CD4-positive, alpha-beta T cell (primary cell): ENCODE measurements around the gene ID4. TPM values are rescaled to one million over a fixed set of nuclear protein-coding genes. Genes with fewer than 3 reads are reported as not detected.
"Not testable (repeated sequence)": the region's sequence is repeated elsewhere in the genome, so short reads cannot be mapped to it uniquely, and the experiment has no call there.

ENCODE experiments used
- ATAC-seq: fragments of 200-7000 bp; cut with Tn5 transposase; one replicate; pipeline ENCODE4 v1.10.0; 2022; ENCODE audit warnings: mild to moderate bottlenecking; ENCODE audit not compliant: poor library complexity
- CTCF ChIA-PET: fragments of 350-600 bp; sonication (Branson Sonifier 250); formaldehyde crosslinking; loops from one replicate; lab custom pipeline; 2021; ENCODE audit warnings: antibody characterized with exemption, inconsistent platforms; lab: Charles Lee
- POLR2A ChIA-PET: fragments of 350-600 bp; sonication (Branson Sonifier 250); formaldehyde crosslinking; loops from one replicate; lab custom pipeline; 2021; ENCODE audit warnings: antibody characterized with exemption, inconsistent platforms; lab: Charles Lee
- DNase-seq, 14 experiments: peaks; one replicate each; pipeline ENCODE4 v3.0.0-alpha.2; 2013 to 2020; ENCODE audit warnings: mixed read lengths in 2 of 14
- H3K27ac ChIP-seq, 2 donors: one replicate each; pipeline versions ENCODE4 v1.5.1 to v1.7.0; 2013; ENCODE audit warnings: low read length in 2 of 2, low read depth in 1 of 2, mild to moderate bottlenecking in 1 of 2
- H3K27me3 ChIP-seq, 2 experiments: 1 replicate in 1 of 2; 2 replicates in 1 of 2; pipeline versions ENCODE4 v1.6.1 to v1.7.0; 2013; ENCODE audit warnings: low read length in 2 of 2, control low read depth in 1 of 2, mild to moderate bottlenecking in 1 of 2, moderate library complexity in 1 of 2; ENCODE audit not compliant: insufficient read depth in 2 of 2, control insufficient read depth in 1 of 2
- H3K36me3 ChIP-seq: one replicate; pipeline ENCODE4 v1.6.1; 2013; ENCODE audit warnings: low read length, control low read depth; ENCODE audit not compliant: insufficient read depth
- H3K4me1 ChIP-seq: one replicate; pipeline ENCODE4 v1.6.1; 2013; ENCODE audit warnings: low read length, control low read depth; ENCODE audit not compliant: insufficient read depth
- H3K4me3 ChIP-seq: one replicate; pipeline ENCODE4 v1.5.1; 2013; ENCODE audit warnings: mild to moderate bottlenecking, low read length, moderate library complexity
- H3K9me3 ChIP-seq, 2 experiments: 1 replicate in 1 of 2; 2 replicates in 1 of 2; pipeline versions ENCODE4 v1.6.1 to v1.7.0; 2013; ENCODE audit warnings: low read length in 2 of 2, mild to moderate bottlenecking in 2 of 2, control low read depth in 1 of 2, moderate library complexity in 1 of 2; ENCODE audit not compliant: control insufficient read depth in 1 of 2, insufficient read depth in 1 of 2
- H3K27ac Mint-ChIP-seq: one replicate; pipeline ENCODE4 v1.8.0; 2020; ENCODE audit warnings: mixed read lengths
- H3K27me3 Mint-ChIP-seq: one replicate; pipeline ENCODE4 v1.8.0; 2021; ENCODE audit warnings: mixed read lengths
- H3K36me3 Mint-ChIP-seq: one replicate; pipeline ENCODE4 v1.8.0; 2021; ENCODE audit warnings: low read depth, mixed read lengths
- H3K4me1 Mint-ChIP-seq: one replicate; pipeline ENCODE4 v1.8.0; 2021; ENCODE audit warnings: low read depth, mixed read lengths
- H3K4me3 Mint-ChIP-seq: one replicate; pipeline ENCODE4 v1.8.0; 2020; ENCODE audit warnings: mild to moderate bottlenecking, mixed read lengths
- H3K9me3 Mint-ChIP-seq: one replicate; pipeline ENCODE4 v1.8.0; 2020; ENCODE audit warnings: mixed read lengths
- intact Hi-C, 2 experiments: fragments of 100-400 bp; cut with DNase I in 1 of 2; cut with micrococcal nuclease in 1 of 2; formaldehyde crosslinking; loops; one replicate each; pipeline versions ENCODE4 v1.15.1 to v1.9.0; 2023 to 2025; cut with DNase I, micrococcal nuclease
- total RNA-seq, 174 experiments: library from RNA in 2 of 174; stranded (reverse) in 2 of 174; gene quantifications; one replicate each; pipeline ENCODE4 v1.2.3 and lab custom pipeline; 2021 to 2026
- TF ChIP-seq, protein P1 (sequence below): fragments of 200-600 bp; IDR thresholded peaks from one replicate; pipeline ENCODE4 v1.8.0; 2022; ENCODE audit warnings: antibody characterized with exemption, mild to moderate bottlenecking

The ID4 gene
- total RNA-seq, 2 experiments from 2014 or later: not detected

DNA sequence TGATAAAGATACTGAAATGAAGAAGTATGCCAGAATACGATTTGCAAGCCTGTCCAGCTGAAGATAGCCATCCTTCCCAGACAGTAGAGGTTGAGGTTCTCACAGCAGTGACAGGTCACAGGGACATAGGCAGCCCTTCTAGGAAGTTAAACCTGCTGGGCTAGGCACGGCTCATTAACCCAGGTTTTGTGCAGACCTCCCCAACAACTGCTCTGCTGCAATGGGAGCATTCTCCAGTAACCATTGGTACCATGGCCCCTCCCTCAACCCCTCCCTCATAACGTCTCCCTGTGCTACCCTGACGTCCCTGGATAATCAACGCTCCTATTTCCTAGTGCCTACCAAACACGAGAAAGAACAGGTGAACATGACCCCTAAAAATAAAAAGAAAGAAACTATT is 15.8 kb downstream of the ID4 start:
- TF ChIP-seq, protein P1, sequence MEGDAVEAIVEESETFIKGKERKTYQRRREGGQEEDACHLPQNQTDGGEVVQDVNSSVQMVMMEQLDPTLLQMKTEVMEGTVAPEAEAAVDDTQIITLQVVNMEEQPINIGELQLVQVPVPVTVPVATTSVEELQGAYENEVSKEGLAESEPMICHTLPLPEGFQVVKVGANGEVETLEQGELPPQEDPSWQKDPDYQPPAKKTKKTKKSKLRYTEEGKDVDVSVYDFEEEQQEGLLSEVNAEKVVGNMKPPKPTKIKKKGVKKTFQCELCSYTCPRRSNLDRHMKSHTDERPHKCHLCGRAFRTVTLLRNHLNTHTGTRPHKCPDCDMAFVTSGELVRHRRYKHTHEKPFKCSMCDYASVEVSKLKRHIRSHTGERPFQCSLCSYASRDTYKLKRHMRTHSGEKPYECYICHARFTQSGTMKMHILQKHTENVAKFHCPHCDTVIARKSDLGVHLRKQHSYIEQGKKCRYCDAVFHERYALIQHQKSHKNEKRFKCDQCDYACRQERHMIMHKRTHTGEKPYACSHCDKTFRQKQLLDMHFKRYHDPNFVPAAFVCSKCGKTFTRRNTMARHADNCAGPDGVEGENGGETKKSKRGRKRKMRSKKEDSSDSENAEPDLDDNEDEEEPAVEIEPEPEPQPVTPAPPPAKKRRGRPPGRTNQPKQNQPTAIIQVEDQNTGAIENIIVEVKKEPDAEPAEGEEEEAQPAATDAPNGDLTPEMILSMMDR: no peak
- Mint-ChIP-seq H3K4me3 (no peak overlapping the region), H3K27me3 (peaks cover 5% of the 10 kb centered on the region), H3K4me1 (no peaks in the 10 kb centered on the region), H3K36me3 (no peaks in the 10 kb centered on the region), H3K9me3 (no peaks in the 10 kb centered on the region), H3K27ac (no peak overlapping the region)
- H3K9me3 ChIP-seq: peaks cover 0 to 6% of the 10 kb centered on the region in 2 experiments
- intact Hi-C loops: no loop called here
- H3K4me1 ChIP-seq: no peaks in the 10 kb centered on the region
- no peaks in the 10 kb centered on the region for H3K36me3 ChIP-seq
- no peak overlapping the region for H3K27ac ChIP-seq
- CTCF ChIA-PET: no interaction called here
- no peak overlapping the region for H3K4me3 ChIP-seq
- ATAC-seq (no peak), DNase-seq (no peak)
- POLR2A ChIA-PET: no interaction called here
- no peaks in the 10 kb centered on the region for H3K27me3 ChIP-seq

DNA sequence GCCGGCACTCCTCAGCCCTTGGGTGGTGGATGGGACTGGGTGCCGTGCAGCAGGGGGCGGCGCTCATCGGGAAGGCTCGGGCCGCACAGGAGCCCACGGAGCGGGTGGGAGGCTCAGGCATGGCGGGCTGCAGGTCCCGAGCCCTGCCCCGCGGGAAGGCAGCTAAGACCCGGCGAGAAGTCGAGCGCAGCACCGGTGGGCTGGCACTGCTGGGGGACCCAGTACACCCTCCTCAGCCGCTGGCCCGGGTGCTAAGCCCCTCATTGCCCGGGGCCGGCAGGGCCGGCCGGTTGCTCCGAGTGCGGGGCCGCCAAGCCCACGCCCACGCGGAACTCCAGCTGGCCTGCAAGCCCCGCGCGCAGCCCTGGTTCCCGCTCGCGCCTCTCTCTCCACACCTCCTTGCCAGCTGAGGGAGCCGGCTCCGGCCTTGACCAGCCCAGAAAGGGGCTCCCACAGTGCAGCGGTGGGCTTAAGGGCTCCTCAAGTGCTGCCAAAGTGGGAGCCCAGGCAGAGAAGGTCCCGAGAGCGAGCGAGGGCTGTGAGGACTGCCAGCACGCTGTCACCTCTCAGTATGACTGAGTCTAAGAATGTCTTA is 17.3 kb downstream of the ID4 start:
- CTCF ChIA-PET, H3K27ac ChIP-seq, H3K27ac Mint-ChIP-seq, H3K36me3 Mint-ChIP-seq, H3K4me1 Mint-ChIP-seq, POLR2A ChIA-PET, H3K27me3 Mint-ChIP-seq, intact Hi-C loops, H3K4me3 ChIP-seq, H3K27me3 ChIP-seq, H3K36me3 ChIP-seq, ATAC-seq, H3K4me1 ChIP-seq, H3K9me3 Mint-ChIP-seq, H3K4me3 Mint-ChIP-seq, DNase-seq, H3K9me3 ChIP-seq: not testable (repeated sequence)

DNA sequence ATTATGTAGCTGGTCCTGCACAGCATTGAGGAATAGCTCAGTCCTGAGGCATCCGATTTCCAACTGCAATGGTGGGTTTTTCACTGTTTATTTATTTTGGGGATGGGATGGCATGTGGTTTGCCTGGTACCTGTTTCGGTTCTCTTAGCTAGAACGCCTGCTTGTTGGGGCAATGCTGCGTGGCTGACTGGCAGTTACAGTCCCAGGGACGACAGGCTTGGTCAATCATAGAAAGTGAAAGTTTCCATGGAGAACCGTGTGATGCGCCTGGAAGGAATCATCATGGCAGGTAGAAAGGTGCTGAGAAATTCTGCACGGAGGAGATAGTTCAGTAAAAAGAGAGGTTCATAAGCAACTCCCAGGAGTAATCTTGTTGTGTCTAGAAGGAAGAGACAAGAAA is 18.4 kb downstream of the ID4 start:
- H3K9me3 ChIP-seq: peaks cover 0 to 6% of the 10 kb centered on the region in 2 experiments
- DNase-seq (no peak), ATAC-seq (no peak)
- no peaks in the 10 kb centered on the region for H3K36me3 ChIP-seq
- ChIA-PET POLR2A (no interaction called here), CTCF (no interaction called here)
- Mint-ChIP-seq H3K4me1 (no peaks in the 10 kb centered on the region), H3K4me3 (no peak overlapping the region), H3K9me3 (no peaks in the 10 kb centered on the region), H3K27ac (no peak overlapping the region), H3K27me3 (peaks cover 7% of the 10 kb centered on the region), H3K36me3 (no peaks in the 10 kb centered on the region)
- no peak overlapping the region for H3K4me3 ChIP-seq
- TF ChIP-seq, protein P1: no peak
- intact Hi-C loops: no loop called here
- H3K27me3 ChIP-seq: no peaks in the 10 kb centered on the region
- H3K4me1 ChIP-seq: no peaks in the 10 kb centered on the region
- H3K27ac ChIP-seq: no peak overlapping the region

DNA sequence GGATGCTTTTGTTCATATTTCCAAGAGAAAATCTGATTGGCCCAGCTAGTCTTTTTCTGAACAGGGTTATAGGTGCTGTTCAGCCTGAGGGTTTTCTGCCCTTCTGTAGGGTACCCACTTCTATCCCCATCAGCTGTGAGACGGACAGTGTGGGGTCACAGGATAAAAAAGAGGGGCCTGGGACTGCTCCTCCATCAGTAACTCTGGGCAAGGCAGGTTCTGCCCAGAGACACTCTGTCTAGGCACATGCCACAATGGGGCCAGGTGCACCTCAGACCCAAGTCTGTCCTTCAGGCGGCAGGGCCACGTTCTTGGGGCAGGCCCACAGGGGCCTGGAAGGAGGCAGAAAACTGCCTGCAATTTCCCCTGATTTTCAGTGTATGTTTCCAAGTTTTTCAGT is 20.0 kb downstream of the ID4 start:
- H3K9me3 ChIP-seq: peaks cover 0 to 6% of the 10 kb centered on the region in 2 experiments
- no peak overlapping the region for H3K4me3 Mint-ChIP-seq
- H3K27ac Mint-ChIP-seq: no peak overlapping the region
- H3K27ac ChIP-seq: no peak overlapping the region
- POLR2A ChIA-PET: no interaction called here
- no peak for ATAC-seq
- DNase-seq: no peak
- no peaks in the 10 kb centered on the region for H3K9me3 Mint-ChIP-seq
- no peaks in the 10 kb centered on the region for H3K27me3 ChIP-seq
- no peak overlapping the region for H3K4me3 ChIP-seq
- TF ChIP-seq, protein P1: no peak
- H3K4me1 Mint-ChIP-seq: no peaks in the 10 kb centered on the region
- H3K36me3 ChIP-seq: no peaks in the 10 kb centered on the region
- CTCF ChIA-PET: no interaction called here
- intact Hi-C loops: no loop called here
- H3K36me3 Mint-ChIP-seq: no peaks in the 10 kb centered on the region
- H3K27me3 Mint-ChIP-seq: peaks cover 7% of the 10 kb centered on the region
- H3K4me1 ChIP-seq: no peaks in the 10 kb centered on the region
